Heart left ventricle (tissue), 13 donors: ENCODE results near the gene ULK4.

Experiments used
- CTCF ChIP-seq, 12 donors: fragments of 200-600 bp; sonication (generic) in 4 of 12; IDR thresholded peaks; one replicate each; pipeline versions ENCODE4 v1.5.0 to v1.8.0; 2018 to 2022; ENCODE audit warnings: antibody characterized with exemption in 12 of 12, mild to moderate bottlenecking in 5 of 12
- POLR2A ChIP-seq, 2 donors: fragments of 450-650 bp; IDR thresholded peaks; one replicate each; pipeline ENCODE4 v1.6.1; 2017; ENCODE audit warnings: antibody characterized with exemption in 2 of 2, mild to moderate bottlenecking in 2 of 2, moderate library complexity in 2 of 2
- donor health status: ischemic (EF 13 %, LVEDD 7.1; RV severe dilation, severe dysfunction).
- donor health status: DM: no; HTN: yes; CAD: no.
- donor health status: DM: no; HTN: no; CAD: no.
- donor health status: ischemic (EF 25% LVEDD 6.9; RV normal size, moderate dysfunction).
- donor health status: ischemic (EF 25% LVEDD 5.7; RV mildly dilated, moderate dysfunction).
- donor health status: ischemic (EF 35%, LVEDD 5.7; RV mildly dilated, moderate dysfunction).
- donor health status: nonischemic (EF 11% LVEDD 7.7; RV severe dilation, severe dysfunction).
- donor health status: DM: yes; HTN: yes; CAD: no.
- donor health status: PGD.
- donor health status: ischemic (EF 29% LVEDD 5.4; RV normal size, mild dysfunction).
- donor health status: nonischemic (EF 23%, LVEDD 6.1; RV moderate dilation, normal function).

GRCh38 chr3:41682996-41683395 is 278.9 kb downstream of the ULK4 start:
- no peak for TF ChIP-seq CTCF (IDR thresholded peaks at IDR 0.05)
- TF ChIP-seq POLR2A (IDR thresholded peaks at IDR 0.05): no peak
